Measurements from ENCODE around the gene GSAP.

GRCh38 chr7:77402818-77403217 lies 13.3 kb downstream of the GSAP start:
- TF ChIP-seq CTCF (IDR thresholded peaks at IDR 0.05): no peak
- TF ChIP-seq POLR2A (IDR thresholded peaks at IDR 0.05): no peak
